HepG2 (cell line): ENCODE results near the gene ZFR. TPM values are rescaled to one million over a fixed set of nuclear protein-coding genes. Genes with fewer than 3 reads are reported as not detected.

ENCODE experiments used
- CENPT ChIP-seq: sonication (generic); formaldehyde crosslinking; IDR thresholded peaks from 2 replicates; pipeline ENCODE4 v1.8.0; 2022; ENCODE audit warnings: low read depth, mild to moderate bottlenecking, moderate library complexity, missing genetic modification reagents
- EED ChIP-seq: sonication (generic); formaldehyde crosslinking; IDR thresholded peaks from 2 replicates; pipeline ENCODE4 v1.5.0; 2020; ENCODE audit warnings: mild to moderate bottlenecking, missing genetic modification reagents
- GABPA ChIP-seq, 2 experiments: IDR thresholded peaks; 2 replicates each; pipeline ENCODE4 v1.6.1; 2011 to 2016; ENCODE audit warnings: low read depth in 2 of 2, low read length in 1 of 2, missing biosample characterization in 1 of 2, missing genetic modification characterization in 1 of 2
- PAF1 ChIP-seq: IDR thresholded peaks from 2 replicates; pipeline ENCODE4 v1.6.1; 2016; ENCODE audit warnings: missing genetic modification reagents, missing compliant biosample characterization
- POLR2AphosphoS5 ChIP-seq: IDR thresholded peaks from 2 replicates; pipeline ENCODE4 v1.6.1; 2012; ENCODE audit warnings: low read depth, low read length
- RAD21 ChIP-seq: fragments of 450-650 bp; formaldehyde crosslinking; IDR thresholded peaks from 2 replicates; pipeline ENCODE4 v1.5.0; 2020; ENCODE audit warnings: mild to moderate bottlenecking
- SOX5 ChIP-seq: IDR thresholded peaks from 2 replicates; pipeline ENCODE4 v1.6.1; 2016; ENCODE audit warnings: borderline replicate concordance
- YEATS2 ChIP-seq: sonication (generic); formaldehyde crosslinking; IDR thresholded peaks from 2 replicates; pipeline ENCODE4 v1.4.0; 2020; ENCODE audit warnings: missing genetic modification reagents, borderline replicate concordance
- ZBTB20 ChIP-seq: sonication (generic); formaldehyde crosslinking; IDR thresholded peaks from 2 replicates; pipeline ENCODE4 v1.8.1; 2023; ENCODE audit warnings: missing genetic modification reagents, low read depth, mild to moderate bottlenecking, borderline replicate concordance
- ZNF430 ChIP-seq: sonication (generic); formaldehyde crosslinking; IDR thresholded peaks from 2 replicates; pipeline ENCODE4 v1.9.0; 2021; ENCODE audit warnings: mild to moderate bottlenecking, missing genetic modification reagents
- ZNF441 ChIP-seq: sonication (generic); formaldehyde crosslinking; IDR thresholded peaks from 2 replicates; pipeline ENCODE4 v1.7.0; 2021; ENCODE audit warnings: missing genetic modification reagents, borderline replicate concordance
- ZNF761 ChIP-seq: sonication (generic); formaldehyde crosslinking; conservative IDR thresholded peaks from 2 replicates; pipeline ENCODE4 v1.4.0; 2020; ENCODE audit warnings: mild to moderate bottlenecking, missing genetic modification reagents
- polyA plus RNA-seq, 8 experiments: library from polyadenylated mRNA; depleted of rRNA in 3 of 8; stranded (reverse) in 7 of 8; unstranded in 1 of 8; fragments of >200 nt; fragmentation: Illumina TruSeq in 4 of 8; extraction: Trizol in 4 of 8; gene quantifications; 2 replicates each; pipeline versions ENCODE4 v1.2.1 to v1.2.3, GENCODE V29; 2011 to 2016; ENCODE audit warnings: low read depth in 4 of 8, missing spikeins in 1 of 8, mixed read lengths in 1 of 8; ENCODE audit not compliant: insufficient read depth in 1 of 8
- total RNA-seq, 5 experiments: library from RNA; depleted of rRNA; stranded (reverse); fragments of >200 nt; fragmentation: Illumina TruSeq; extraction: Trizol; gene quantifications; 2 replicates each; pipeline ENCODE4 v1.2.3, GENCODE V29; 2016; ENCODE audit warnings: low read depth in 1 of 5
- TF ChIP-seq, protein P1 (sequence below): sonication (generic); formaldehyde crosslinking; IDR thresholded peaks from 2 replicates; pipeline ENCODE4 v1.5.0; 2020; ENCODE audit warnings: missing genetic modification reagents, mild to moderate bottlenecking, borderline replicate concordance
- TF ChIP-seq, protein P2 (sequence below): sonication (generic); formaldehyde crosslinking; IDR thresholded peaks from 2 replicates; pipeline ENCODE4 v1.4.0; 2020; ENCODE audit warnings: missing genetic modification reagents, borderline replicate concordance
- TF ChIP-seq, protein P3 (sequence below): sonication (generic); formaldehyde crosslinking; IDR thresholded peaks from 2 replicates; pipeline ENCODE4 v1.8.0; 2023; ENCODE audit warnings: mild to moderate bottlenecking, missing genetic modification reagents
- TF ChIP-seq, protein P4 (sequence below): sonication (generic); formaldehyde crosslinking; IDR thresholded peaks from 2 replicates; pipeline ENCODE4 v1.8.0; 2022; ENCODE audit warnings: mild to moderate bottlenecking, missing genetic modification reagents, borderline replicate concordance
- TF ChIP-seq, protein P5 (sequence below): sonication (generic); formaldehyde crosslinking; IDR thresholded peaks from 2 replicates; pipeline ENCODE4 v1.4.0; 2020; ENCODE audit warnings: missing genetic modification reagents, borderline replicate concordance

The ZFR gene
- total and polyA plus RNA-seq, 2 of the 13 experiments (the other 11 are each of a cell fraction or from before 2014, with no cell fraction given), result 89.0 to 92.8 TPM

DNA sequence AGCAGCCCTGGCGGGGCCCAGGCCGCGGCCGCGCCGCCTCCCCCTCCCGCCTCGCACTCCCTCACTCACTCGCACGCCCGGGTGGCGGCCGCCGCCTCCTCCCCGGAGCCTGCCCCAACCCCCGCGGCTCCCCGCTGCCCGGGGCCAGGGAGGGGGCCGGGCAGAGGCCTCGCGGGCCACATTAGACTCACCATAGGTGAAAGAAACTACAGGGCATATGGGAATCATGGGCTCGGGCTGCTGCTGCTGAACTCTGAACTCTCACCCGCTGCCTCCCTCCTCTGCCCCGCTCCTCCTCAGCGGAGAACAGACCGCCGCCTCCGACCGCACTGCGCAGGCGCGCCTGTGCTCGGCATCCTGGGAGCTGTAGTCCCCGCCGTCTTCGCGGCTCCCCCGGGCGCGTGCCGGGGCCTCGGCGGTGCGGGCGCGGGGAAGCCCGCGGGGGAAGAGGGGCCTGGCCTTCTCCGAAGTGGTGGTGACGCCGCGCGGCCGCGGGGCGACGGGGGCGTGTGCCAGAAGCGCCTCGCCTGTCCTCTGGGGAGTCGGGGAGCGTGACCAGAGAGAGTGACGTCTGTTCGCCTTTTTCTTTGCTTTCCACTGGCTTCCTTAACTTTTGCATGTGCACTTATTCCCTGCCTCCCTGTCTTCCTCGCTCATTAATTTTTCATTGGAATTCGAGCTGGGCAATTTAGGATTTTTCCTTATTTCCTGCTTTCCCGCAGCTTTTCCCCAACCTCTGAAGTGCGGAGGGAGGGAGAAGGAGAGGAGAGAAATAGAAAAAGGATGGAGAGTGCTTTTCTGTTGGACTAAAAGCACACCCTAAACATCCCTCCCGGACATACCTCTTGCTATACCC, at the start of gene ZFR (continued):
- TF ChIP-seq, protein P1, sequence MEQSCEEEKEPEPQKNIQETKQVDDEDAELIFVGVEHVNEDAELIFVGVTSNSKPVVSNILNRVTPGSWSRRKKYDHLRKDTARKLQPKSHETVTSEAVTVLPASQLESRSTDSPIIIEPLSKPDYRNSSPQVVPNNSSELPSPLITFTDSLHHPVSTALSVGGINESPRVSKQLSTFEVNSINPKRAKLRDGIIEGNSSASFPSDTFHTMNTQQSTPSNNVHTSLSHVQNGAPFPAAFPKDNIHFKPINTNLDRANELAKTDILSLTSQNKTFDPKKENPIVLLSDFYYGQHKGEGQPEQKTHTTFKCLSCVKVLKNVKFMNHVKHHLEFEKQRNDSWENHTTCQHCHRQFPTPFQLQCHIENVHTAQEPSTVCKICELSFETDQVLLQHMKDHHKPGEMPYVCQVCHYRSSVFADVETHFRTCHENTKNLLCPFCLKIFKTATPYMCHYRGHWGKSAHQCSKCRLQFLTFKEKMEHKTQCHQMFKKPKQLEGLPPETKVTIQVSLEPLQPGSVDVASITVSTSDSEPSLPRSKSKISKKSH (CRISPR knock-in tag), result no peak; the same call in 1 of the 2 replicates
- TF ChIP-seq EED (CRISPR knock-in tag) (peak; percentile 81; the same call in 1 of the 2 replicates), RAD21 (CRISPR knock-in tag) (peak; percentile 15; the same call in 1 of the 2 replicates), ZNF761 (0 out of 2 replicates have a peak, but pooled peaks have one; percentile 45), POLR2AphosphoS5 (peak; percentile 87), GABPA (IDR thresholded peaks at IDR 0.05; ENCODE audit: low read depth, low read length) (no peak), GABPA (CRISPR knock-in tag; IDR thresholded peaks at IDR 0.05; ENCODE audit: low read depth) (no peak), ZNF441 (CRISPR knock-in tag) (0 out of 2 replicates have a peak, but pooled peaks have one; percentile 34), ZNF430 (CRISPR knock-in tag) (peak; percentile 76), SOX5 (0 out of 2 replicates have a peak, but pooled peaks have one; percentile 38), ZBTB20 (CRISPR knock-in tag) (no peak), CENPT (CRISPR knock-in tag) (0 out of 2 replicates have a peak, but pooled peaks have one; percentile 22), YEATS2 (CRISPR knock-in tag) (0 out of 2 replicates have a peak, but pooled peaks have one; percentile 39), PAF1 (CRISPR knock-in tag) (no peak)
- TF ChIP-seq, protein P2, sequence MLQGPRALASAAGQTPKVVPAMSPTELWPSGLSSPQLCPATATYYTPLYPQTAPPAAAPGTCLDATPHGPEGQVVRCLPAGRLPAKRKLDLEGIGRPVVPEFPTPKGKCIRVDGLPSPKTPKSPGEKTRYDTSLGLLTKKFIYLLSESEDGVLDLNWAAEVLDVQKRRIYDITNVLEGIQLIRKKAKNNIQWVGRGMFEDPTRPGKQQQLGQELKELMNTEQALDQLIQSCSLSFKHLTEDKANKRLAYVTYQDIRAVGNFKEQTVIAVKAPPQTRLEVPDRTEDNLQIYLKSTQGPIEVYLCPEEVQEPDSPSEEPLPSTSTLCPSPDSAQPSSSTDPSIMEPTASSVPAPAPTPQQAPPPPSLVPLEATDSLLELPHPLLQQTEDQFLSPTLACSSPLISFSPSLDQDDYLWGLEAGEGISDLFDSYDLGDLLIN (CRISPR knock-in tag), result 0 out of 2 replicates have a peak, but pooled peaks have one; percentile 57
- TF ChIP-seq, protein P3, sequence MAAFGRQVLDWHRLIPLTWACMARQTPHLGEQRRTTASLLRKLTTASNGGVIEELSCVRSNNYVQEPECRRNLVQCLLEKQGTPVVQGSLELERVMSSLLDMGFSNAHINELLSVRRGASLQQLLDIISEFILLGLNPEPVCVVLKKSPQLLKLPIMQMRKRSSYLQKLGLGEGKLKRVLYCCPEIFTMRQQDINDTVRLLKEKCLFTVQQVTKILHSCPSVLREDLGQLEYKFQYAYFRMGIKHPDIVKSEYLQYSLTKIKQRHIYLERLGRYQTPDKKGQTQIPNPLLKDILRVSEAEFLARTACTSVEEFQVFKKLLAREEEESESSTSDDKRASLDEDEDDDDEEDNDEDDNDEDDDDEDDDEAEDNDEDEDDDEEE (CRISPR knock-in tag), result peak; percentile 63; the same call in 1 of the 2 replicates
- TF ChIP-seq, protein P4, sequence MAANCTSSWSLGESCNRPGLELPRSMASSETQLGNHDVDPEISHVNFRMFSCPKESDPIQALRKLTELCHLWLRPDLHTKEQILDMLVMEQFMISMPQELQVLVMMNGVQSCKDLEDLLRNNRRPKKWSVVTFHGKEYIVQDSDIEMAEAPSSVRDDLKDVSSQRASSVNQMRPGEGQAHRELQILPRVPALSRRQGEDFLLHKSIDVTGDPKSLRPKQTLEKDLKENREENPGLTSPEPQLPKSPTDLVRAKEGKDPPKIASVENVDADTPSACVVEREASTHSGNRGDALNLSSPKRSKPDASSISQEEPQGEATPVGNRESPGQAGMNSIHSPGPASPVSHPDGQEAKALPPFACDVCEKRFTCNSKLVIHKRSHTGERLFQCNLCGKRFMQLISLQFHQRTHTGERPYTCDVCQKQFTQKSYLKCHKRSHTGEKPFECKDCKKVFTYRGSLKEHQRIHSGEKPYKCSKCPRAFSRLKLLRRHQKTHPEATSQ (CRISPR knock-in tag), result peak; percentile 49; the same call in 1 of the 2 replicates
- TF ChIP-seq, protein P5, sequence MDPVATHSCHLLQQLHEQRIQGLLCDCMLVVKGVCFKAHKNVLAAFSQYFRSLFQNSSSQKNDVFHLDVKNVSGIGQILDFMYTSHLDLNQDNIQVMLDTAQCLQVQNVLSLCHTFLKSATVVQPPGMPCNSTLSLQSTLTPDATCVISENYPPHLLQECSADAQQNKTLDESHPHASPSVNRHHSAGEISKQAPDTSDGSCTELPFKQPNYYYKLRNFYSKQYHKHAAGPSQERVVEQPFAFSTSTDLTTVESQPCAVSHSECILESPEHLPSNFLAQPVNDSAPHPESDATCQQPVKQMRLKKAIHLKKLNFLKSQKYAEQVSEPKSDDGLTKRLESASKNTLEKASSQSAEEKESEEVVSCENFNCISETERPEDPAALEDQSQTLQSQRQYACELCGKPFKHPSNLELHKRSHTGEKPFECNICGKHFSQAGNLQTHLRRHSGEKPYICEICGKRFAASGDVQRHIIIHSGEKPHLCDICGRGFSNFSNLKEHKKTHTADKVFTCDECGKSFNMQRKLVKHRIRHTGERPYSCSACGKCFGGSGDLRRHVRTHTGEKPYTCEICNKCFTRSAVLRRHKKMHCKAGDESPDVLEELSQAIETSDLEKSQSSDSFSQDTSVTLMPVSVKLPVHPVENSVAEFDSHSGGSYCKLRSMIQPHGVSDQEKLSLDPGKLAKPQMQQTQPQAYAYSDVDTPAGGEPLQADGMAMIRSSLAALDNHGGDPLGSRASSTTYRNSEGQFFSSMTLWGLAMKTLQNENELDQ (CRISPR knock-in tag), result no peak
